HUES48 (cell line): ENCODE measurements around the gene SUFU.

Experiments
- H3K27ac ChIP-seq: one replicate; pipeline ENCODE4 v1.7.0; 2013; ENCODE audit warnings: low read depth, low read length, inconsistent platforms
- H3K27me3 ChIP-seq: 2 replicates; pipeline ENCODE4 v1.6.1; 2013; ENCODE audit warnings: mild to moderate bottlenecking, low read length; ENCODE audit not compliant: control insufficient read depth, insufficient read depth
- H3K36me3 ChIP-seq: 2 replicates; pipeline ENCODE4 v1.6.1; 2013; ENCODE audit warnings: low read length; ENCODE audit not compliant: control insufficient read depth, insufficient read depth
- H3K4me1 ChIP-seq: 2 replicates; pipeline ENCODE4 v1.6.1; 2013; ENCODE audit warnings: mild to moderate bottlenecking, low read length; ENCODE audit not compliant: control insufficient read depth, insufficient read depth
- H3K4me3 ChIP-seq: 2 replicates; pipeline ENCODE4 v1.5.1; 2013; ENCODE audit warnings: mild to moderate bottlenecking, low read depth, low read length
- H3K9ac ChIP-seq: 2 replicates; pipeline ENCODE4 v1.6.1; 2013; ENCODE audit warnings: mild to moderate bottlenecking, low read depth, low read length, moderate library complexity
- H3K9me3 ChIP-seq: 2 replicates; pipeline ENCODE4 v1.6.1; 2013; ENCODE audit warnings: low read length; ENCODE audit not compliant: control insufficient read depth, insufficient read depth

SUFU gene

GRCh38 chr10:102599565-102600327, 96.0 kb downstream of the SUFU start:
- H3K9ac ChIP-seq, result no peak overlapping the region
- peaks cover 8% of the 10 kb centered on the region for H3K4me1 ChIP-seq
- H3K36me3 ChIP-seq, result no peaks in the 10 kb centered on the region; the same call in 1 of the 2 replicates
- no peaks in the 10 kb centered on the region for H3K9me3 ChIP-seq
- H3K27me3 ChIP-seq, result no peaks in the 10 kb centered on the region
- H3K27ac ChIP-seq, result no peak overlapping the region
- no peak overlapping the region for H3K4me3 ChIP-seq

GRCh38 chr10:102600816-102601215, 97.0 kb downstream of the SUFU start:
- Histone ChIP-seq H3K9ac (no peak overlapping the region), H3K36me3 (no peaks in the 10 kb centered on the region; the same call in 1 of the 2 replicates), H3K4me1 (peaks cover 5% of the 10 kb centered on the region), H3K9me3 (no peaks in the 10 kb centered on the region), H3K4me3 (no peak overlapping the region), H3K27ac (no peak overlapping the region), H3K27me3 (no peaks in the 10 kb centered on the region)

- no peaks in the 10 kb centered on the region for H3K9me3 ChIP-seq
- no peaks in the 10 kb centered on the region; the same call in 1 of the 2 replicates for H3K36me3 ChIP-seq
- no peak overlapping the region for H3K4me3 ChIP-seq
- H3K4me1 ChIP-seq, result no peaks in the 10 kb centered on the region; the same call in 1 of the 2 replicates
- no peak overlapping the region for H3K9ac ChIP-seq
- no peaks in the 10 kb centered on the region for H3K27me3 ChIP-seq
- H3K27ac ChIP-seq, result no peak overlapping the region
Observed at GRCh38 chr10:102601639-102602038, 97.9 kb downstream of the SUFU start.

- Histone ChIP-seq H3K9me3 (no peaks in the 10 kb centered on the region), H3K27me3 (no peaks in the 10 kb centered on the region), H3K4me1 (no peaks in the 10 kb centered on the region; the same call in 1 of the 2 replicates), H3K9ac (no peak overlapping the region), H3K27ac (no peak overlapping the region), H3K4me3 (no peak overlapping the region), H3K36me3 (no peaks in the 10 kb centered on the region; the same call in 1 of the 2 replicates)
Observed at GRCh38 chr10:102602272-102603045, 98.7 kb downstream of the SUFU start.

GRCh38 chr10:102603946-102604345, 100.2 kb downstream of the SUFU start:
- Histone ChIP-seq H3K9ac (no peak overlapping the region), H3K27ac (peak overlapping the region; percentile 81)

GRCh38 chr10:102604439-102604841, 100.7 kb downstream of the SUFU start:
- Histone ChIP-seq H3K9ac (no peak overlapping the region), H3K4me3 (no peak overlapping the region), H3K27ac (peak overlapping the region; percentile 81)

More at GRCh38 chr10:102603946-102604345, 100.2 kb downstream of the SUFU start:
- Histone ChIP-seq H3K36me3 (no peaks in the 10 kb centered on the region), H3K4me3 (no peak overlapping the region), H3K27me3 (no peaks in the 10 kb centered on the region), H3K4me1 (no peaks in the 10 kb centered on the region; the same call in 1 of the 2 replicates), H3K9me3 (no peaks in the 10 kb centered on the region)

GRCh38 chr10:102605712-102606111, 101.9 kb downstream of the SUFU start:
- Histone ChIP-seq H3K4me3 (no peak overlapping the region), H3K27me3 (no peaks in the 10 kb centered on the region), H3K27ac (no peak overlapping the region), H3K4me1 (no peaks in the 10 kb centered on the region; the same call in 1 of the 2 replicates), H3K36me3 (no peaks in the 10 kb centered on the region), H3K9me3 (no peaks in the 10 kb centered on the region), H3K9ac (no peak overlapping the region)

More at GRCh38 chr10:102604439-102604841, 100.7 kb downstream of the SUFU start:
- Histone ChIP-seq H3K9me3 (no peaks in the 10 kb centered on the region), H3K4me1 (no peaks in the 10 kb centered on the region; the same call in 1 of the 2 replicates), H3K27me3 (no peaks in the 10 kb centered on the region), H3K36me3 (no peaks in the 10 kb centered on the region)

- no peaks in the 10 kb centered on the region for H3K27me3 ChIP-seq
- no peaks in the 10 kb centered on the region for H3K36me3 ChIP-seq
- H3K4me3 ChIP-seq, result no peak overlapping the region
- H3K4me1 ChIP-seq, result peaks cover 5% of the 10 kb centered on the region; the same call in 1 of the 2 replicates
- H3K9ac ChIP-seq, result no peak overlapping the region
- no peaks in the 10 kb centered on the region for H3K9me3 ChIP-seq
- H3K27ac ChIP-seq, result no peak overlapping the region
Observed at GRCh38 chr10:102608487-102608886, 104.7 kb downstream of the SUFU start.

- H3K4me1 ChIP-seq, result 0 out of 2 replicates have a peak, but pooled peaks cover 5% of the 10 kb centered on the region
- no peaks in the 10 kb centered on the region for H3K36me3 ChIP-seq
- no peaks in the 10 kb centered on the region for H3K27me3 ChIP-seq
- H3K9me3 ChIP-seq, result no peaks in the 10 kb centered on the region
- H3K27ac ChIP-seq, result no peak overlapping the region
- H3K4me3 ChIP-seq, result no peak overlapping the region
- no peak overlapping the region for H3K9ac ChIP-seq
Observed at GRCh38 chr10:102610441-102610887, 106.7 kb downstream of the SUFU start.

- no peak overlapping the region for H3K9ac ChIP-seq
- no peaks in the 10 kb centered on the region for H3K9me3 ChIP-seq
- H3K27ac ChIP-seq, result no peak overlapping the region
- no peaks in the 10 kb centered on the region for H3K36me3 ChIP-seq
- no peak overlapping the region for H3K4me3 ChIP-seq
- no peaks in the 10 kb centered on the region for H3K27me3 ChIP-seq
- 0 out of 2 replicates have a peak, but pooled peaks cover 5% of the 10 kb centered on the region for H3K4me1 ChIP-seq
Observed at GRCh38 chr10:102611514-102612087, 107.8 kb downstream of the SUFU start.
